ENCODE results near the gene CAMK2N2. TPM values are rescaled to one million over a fixed set of nuclear protein-coding genes. Genes with fewer than 3 reads are reported as not detected.

Gene CAMK2N2
- total RNA-seq, 4 donors from 2014 or later, result not detected

DNA sequence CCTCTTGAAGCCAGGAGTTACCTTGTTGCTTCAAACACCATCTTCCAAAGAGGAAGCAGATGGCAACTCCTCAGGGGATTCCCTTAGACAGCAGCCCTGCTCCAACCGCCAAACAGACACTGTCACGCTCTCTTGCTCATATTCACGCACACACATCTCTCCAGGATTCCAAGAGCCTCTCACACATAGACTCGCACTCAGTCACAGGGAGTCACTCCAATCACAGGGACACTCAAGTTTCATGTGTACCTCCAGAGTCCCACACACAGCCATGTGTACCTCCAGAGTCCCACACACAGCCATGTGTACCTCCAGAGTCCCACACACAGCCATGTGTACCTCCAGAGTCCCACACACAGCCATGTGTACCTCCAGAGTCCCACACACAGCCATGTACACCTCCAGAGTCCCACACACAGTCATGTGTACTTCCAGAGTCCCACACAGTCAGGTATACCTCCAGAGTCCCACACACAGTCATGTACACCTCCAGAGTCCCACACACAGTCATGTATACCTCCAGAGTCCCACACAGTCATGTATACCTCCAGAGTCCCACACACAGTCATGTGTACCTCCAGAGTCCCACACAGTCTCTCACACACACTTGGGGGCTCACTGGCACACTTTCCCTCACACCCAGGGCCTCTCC lies 25.8 kb downstream of the CAMK2N2 start:
- H3K36me3 ChIP-seq, result no peaks in the 10 kb centered on the region
- TF ChIP-seq POLR2A (IDR thresholded peaks at IDR 0.05) (no peak), CTCF (IDR thresholded peaks at IDR 0.05) (no peak)
- DNase-seq, result no peak
- H3K27ac ChIP-seq, result no peak overlapping the region
- peaks cover 0 to 6% (median 5%) of the 10 kb centered on the region in 4 donors for H3K4me1 ChIP-seq
- H3K9me3 ChIP-seq, result no peaks in the 10 kb centered on the region
- H3K4me3 ChIP-seq, result no peak overlapping the region
- H3K27me3 ChIP-seq, result peaks cover 0 to 10% of the 10 kb centered on the region in 2 donors

- Histone ChIP-seq H3K27me3 (peaks cover 0 to 17% of the 10 kb centered on the region in 2 donors), H3K4me1 (peaks cover 0 to 12% (median 12%) of the 10 kb centered on the region in 4 donors), H3K36me3 (no peaks in the 10 kb centered on the region), H3K9me3 (no peaks in the 10 kb centered on the region), H3K27ac (no peak overlapping the region), H3K4me3 (no peak overlapping the region)
- TF ChIP-seq CTCF (IDR thresholded peaks at IDR 0.05) (no peak), POLR2A (IDR thresholded peaks at IDR 0.05) (no peak)
- no peak for DNase-seq
Measured at GRCh38 chr3:184234671-184235380, 26.5 kb downstream of the CAMK2N2 start.

- H3K27ac ChIP-seq, result no peak overlapping the region
- TF ChIP-seq CTCF (IDR thresholded peaks at IDR 0.05) (no peak), POLR2A (IDR thresholded peaks at IDR 0.05) (no peak)
- H3K4me1 ChIP-seq, result peaks cover 0 to 18% (median 15%) of the 10 kb centered on the region in 4 donors
- H3K36me3 ChIP-seq, result no peaks in the 10 kb centered on the region
- no peak overlapping the region for H3K4me3 ChIP-seq
- peaks cover 0 to 23% of the 10 kb centered on the region in 2 donors for H3K27me3 ChIP-seq
- H3K9me3 ChIP-seq, result no peaks in the 10 kb centered on the region
- DNase-seq, result no peak
Measured at GRCh38 chr3:184234224-184234623, 27.1 kb downstream of the CAMK2N2 start.

DNA sequence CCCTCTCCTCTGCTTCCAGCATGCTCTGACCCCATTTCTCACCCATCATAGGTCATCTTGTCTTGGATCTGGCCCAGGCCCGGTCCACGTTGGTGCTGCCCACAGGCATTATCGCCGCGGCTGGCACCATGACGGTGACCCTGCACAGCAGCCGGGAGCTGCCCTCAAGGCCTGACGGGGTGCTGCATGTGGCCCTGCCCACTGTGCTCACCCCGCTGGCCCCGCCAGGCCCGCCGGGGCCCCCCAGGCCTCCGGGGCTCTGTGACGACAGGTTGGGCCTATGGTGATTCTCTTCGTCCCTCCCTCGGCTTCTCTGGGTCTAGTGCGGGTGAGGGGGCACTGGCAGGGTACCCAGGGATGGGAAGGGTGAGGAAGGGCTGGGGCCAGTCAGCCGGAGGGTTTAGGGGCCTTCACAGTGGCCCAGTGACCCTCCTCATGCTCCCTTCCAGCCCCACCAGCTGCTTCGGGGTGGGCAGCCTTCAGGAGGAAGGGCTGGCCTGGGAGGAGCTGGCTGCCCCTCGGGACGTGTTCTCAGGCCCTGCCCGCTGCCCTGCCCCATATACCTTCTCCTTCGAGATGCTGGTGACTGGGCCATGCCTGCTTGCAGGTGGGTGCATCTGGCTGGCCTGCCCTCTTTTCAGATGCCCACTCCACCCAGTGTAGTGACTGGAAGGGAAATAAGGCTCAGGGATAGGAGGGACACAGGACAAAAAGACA lies 28.1 kb downstream of the CAMK2N2 start:
- no peak for TF ChIP-seq CTCF (IDR thresholded peaks at IDR 0.05)
- TF ChIP-seq POLR2A (IDR thresholded peaks at IDR 0.05), result no peak
- no peaks in the 10 kb centered on the region for H3K9me3 ChIP-seq
- H3K4me3 ChIP-seq, result no peak overlapping the region
- H3K27ac ChIP-seq, result no peak overlapping the region
- peaks cover 0 to 24% of the 10 kb centered on the region in 2 donors for H3K27me3 ChIP-seq
- H3K36me3 ChIP-seq, result no peaks in the 10 kb centered on the region
- H3K4me1 ChIP-seq, result peaks cover 0 to 22% (median 20%) of the 10 kb centered on the region in 4 donors
- DNase-seq, result no peak

DNA sequence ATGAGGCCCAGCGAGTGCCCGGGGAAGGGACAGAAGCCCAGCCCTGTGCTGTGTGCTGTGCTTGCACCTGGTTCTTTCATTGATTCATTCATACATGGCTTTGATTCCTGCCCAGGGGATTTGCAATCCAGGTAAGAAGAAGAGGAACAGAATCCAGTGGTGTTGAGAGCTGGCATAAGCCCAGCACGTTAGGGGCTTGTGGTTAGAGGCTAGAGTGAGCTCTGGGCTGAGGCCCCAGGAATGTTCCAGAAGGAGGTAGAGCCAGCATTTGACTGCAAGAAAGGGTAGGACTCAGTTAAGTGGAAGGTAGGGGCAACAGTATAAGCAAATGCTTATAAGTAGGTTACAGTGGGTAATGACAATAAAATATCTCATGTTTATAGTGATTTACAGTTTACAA lies 29.7 kb downstream of the CAMK2N2 start:
- H3K27me3 ChIP-seq, result peaks cover 0 to 24% of the 10 kb centered on the region in 2 donors
- H3K9me3 ChIP-seq, result no peaks in the 10 kb centered on the region
- H3K36me3 ChIP-seq, result no peaks in the 10 kb centered on the region
- H3K27ac ChIP-seq, result no peak overlapping the region
- TF ChIP-seq POLR2A (IDR thresholded peaks at IDR 0.05) (no peak), CTCF (IDR thresholded peaks at IDR 0.05) (no peak)
- DNase-seq, result no peak
- H3K4me3 ChIP-seq, result no peak overlapping the region
- peaks cover 0 to 22% (median 20%) of the 10 kb centered on the region in 4 donors for H3K4me1 ChIP-seq
